Osteoblast (primary cell): ENCODE results near the gene ANKRD44. TPM values are rescaled to one million over a fixed set of nuclear protein-coding genes. Genes with fewer than 3 reads are reported as not detected.

Experiments
- DNase-seq: peaks from one replicate; pipeline ENCODE4 v3.0.0; 2011; ENCODE audit warnings: low spot score, mixed read lengths; ENCODE audit not compliant: insufficient read length; ENCODE audit errors: missing footprints
- H2AFZ ChIP-seq: 2 replicates; pipeline ENCODE4 v1.6.0; 2011; ENCODE audit warnings: mild to moderate bottlenecking, low read length
- H3K27ac ChIP-seq: 2 replicates; pipeline ENCODE4 v1.5.1; 2011; ENCODE audit warnings: mild to moderate bottlenecking, low read depth, low read length, moderate library complexity
- H3K27me3 ChIP-seq: 2 replicates; pipeline ENCODE4 v1.6.0; 2012; ENCODE audit warnings: mild to moderate bottlenecking, control low read depth, inconsistent platforms, low read length, moderate library complexity; ENCODE audit not compliant: insufficient read depth
- H3K36me3 ChIP-seq: 2 replicates; pipeline ENCODE4 v1.5.1; 2011; ENCODE audit warnings: mild to moderate bottlenecking, low read length, control low read depth, moderate library complexity; ENCODE audit not compliant: insufficient read depth
- H3K4me1 ChIP-seq: 2 replicates; pipeline ENCODE4 v1.5.1; 2011; ENCODE audit warnings: mild to moderate bottlenecking, low read length, control low read depth, moderate library complexity; ENCODE audit not compliant: insufficient read depth
- H3K4me2 ChIP-seq: 2 replicates; pipeline ENCODE4 v1.6.0; 2011; ENCODE audit warnings: mild to moderate bottlenecking, low read length; ENCODE audit not compliant: insufficient read depth
- H3K4me3 ChIP-seq: fragments of 200-600 bp; sonication (generic); 3 replicates; pipeline ENCODE4 v1.5.1; 2012; ENCODE audit warnings: mild to moderate bottlenecking, low read length, inconsistent platforms; ENCODE audit not compliant: insufficient read depth
- H3K79me2 ChIP-seq: 2 replicates; pipeline ENCODE4 v1.6.0; 2012; ENCODE audit warnings: mild to moderate bottlenecking, low read length, control low read depth, inconsistent platforms; ENCODE audit not compliant: insufficient read depth
- H3K9me3 ChIP-seq: 2 replicates; pipeline ENCODE4 v1.5.1; 2011; ENCODE audit warnings: low read depth, low read length, control low read depth
- H4K20me1 ChIP-seq: 2 replicates; pipeline ENCODE4 v1.6.0; 2012; ENCODE audit warnings: mild to moderate bottlenecking, low read length, control low read depth; ENCODE audit not compliant: insufficient read depth
- CTCF ChIP-seq: IDR thresholded peaks from 2 replicates; pipeline ENCODE4 v1.5.1; 2011; ENCODE audit warnings: mild to moderate bottlenecking, low read depth, low read length, moderate library complexity; ENCODE audit errors: extremely low read depth
- total RNA-seq: library from RNA; depleted of rRNA; stranded (reverse); fragments of >200 nt; gene quantifications from 2 replicates; pipeline ENCODE4 v1.2.3, GENCODE V29; 2012

The ANKRD44 gene
- total RNA-seq, 1 donor: 44.5 TPM

GRCh38 chr2:197254776-197255530 is 55.6 kb downstream of the ANKRD44 start:
- H3K79me2 ChIP-seq: peaks cover 4% of the 10 kb centered on the region
- TF ChIP-seq CTCF: no peak
- H4K20me1 ChIP-seq: no peaks in the 10 kb centered on the region
- no peaks in the 10 kb centered on the region for H3K27me3 ChIP-seq
- peak overlapping the region; percentile 77 for H3K4me2 ChIP-seq
- no peaks in the 10 kb centered on the region for H3K36me3 ChIP-seq
- DNase-seq: no peak
- peak overlapping the region; percentile 66 for H3K27ac ChIP-seq
- peak overlapping the region; percentile 86 for H2AFZ ChIP-seq
- peaks cover 31% of the 10 kb centered on the region for H3K4me1 ChIP-seq
- H3K4me3 ChIP-seq: peak overlapping the region; percentile 48
- no peaks in the 10 kb centered on the region for H3K9me3 ChIP-seq

GRCh38 chr2:197251576-197251975 is 59.0 kb downstream of the ANKRD44 start:
- Histone ChIP-seq H2AFZ (no peak overlapping the region), H3K4me3 (no peak overlapping the region), H3K4me1 (peaks cover 25% of the 10 kb centered on the region), H3K4me2 (peak overlapping the region; percentile 56), H3K79me2 (peaks cover under 1% of the 10 kb centered on the region), H3K27me3 (no peaks in the 10 kb centered on the region), H3K27ac (peak overlapping the region; percentile 36), H4K20me1 (no peaks in the 10 kb centered on the region), H3K9me3 (no peaks in the 10 kb centered on the region), H3K36me3 (no peaks in the 10 kb centered on the region)
- DNase-seq: peak; percentile 87
- TF ChIP-seq CTCF: no peak

GRCh38 chr2:197251163-197251562 is 59.4 kb downstream of the ANKRD44 start:
- Histone ChIP-seq H3K4me1 (peaks cover 24% of the 10 kb centered on the region), H3K27ac (no peak overlapping the region), H2AFZ (no peak overlapping the region), H3K79me2 (no peaks in the 10 kb centered on the region), H3K4me2 (peak overlapping the region; percentile 56), H3K9me3 (no peaks in the 10 kb centered on the region), H3K4me3 (no peak overlapping the region), H4K20me1 (no peaks in the 10 kb centered on the region), H3K27me3 (no peaks in the 10 kb centered on the region), H3K36me3 (no peaks in the 10 kb centered on the region)
- no peak for TF ChIP-seq CTCF
- DNase-seq: no peak

GRCh38 chr2:197250084-197250397 is 60.5 kb downstream of the ANKRD44 start:
- no peaks in the 10 kb centered on the region for H3K27me3 ChIP-seq
- DNase-seq: no peak
- no peaks in the 10 kb centered on the region for H3K9me3 ChIP-seq
- no peak overlapping the region for H2AFZ ChIP-seq
- H3K4me3 ChIP-seq: no peak overlapping the region
- no peak for TF ChIP-seq CTCF
- no peaks in the 10 kb centered on the region for H4K20me1 ChIP-seq
- no peak overlapping the region for H3K27ac ChIP-seq
- H3K4me2 ChIP-seq: no peak overlapping the region
- peaks cover 13% of the 10 kb centered on the region for H3K4me1 ChIP-seq
- no peaks in the 10 kb centered on the region for H3K79me2 ChIP-seq
- H3K36me3 ChIP-seq: no peaks in the 10 kb centered on the region
